ENCODE measurements around the gene CLMN. TPM values are rescaled to one million over a fixed set of nuclear protein-coding genes. Genes with fewer than 3 reads are reported as not detected.

CLMN gene
- total and polyA plus RNA-seq, 2 of the 4 experiments (the other 2 are of a cell fraction): 0.10 to 0.18 TPM

- H2BK120ac ChIP-seq (ENCODE audit: low read depth, low read length): no peak overlapping the region
- no peak overlapping the region for H4K5ac ChIP-seq (ENCODE audit: low read depth, low read length)
- dilution Hi-C loops (cut with HindIII; ENCODE audit: low sequenced_read_pairs, unreplicated experiment) (no loop called here), intact Hi-C loops (cut with micrococcal nuclease) (no loop called here), in situ Hi-C loops (cut with MboI; ENCODE audit: low sequenced_read_pairs) (no loop called here)
- no peak overlapping the region for H3K9ac ChIP-seq (ENCODE audit: low read depth, low read length)
- no peak overlapping the region for H2AFZ ChIP-seq (replicated peaks; ENCODE audit: low read length, poor library complexity)
- H2BK20ac ChIP-seq (ENCODE audit: low read depth, low read length): no peak overlapping the region
- H3K27ac ChIP-seq (ENCODE audit: insufficient read depth, low read length): no peak overlapping the region
- peaks cover 2% of the 10 kb centered on the region; the same call in 1 of the 2 replicates for H3K4me1 ChIP-seq (ENCODE audit: control insufficient read depth, insufficient read depth, low read length)
- ATAC-seq (ENCODE audit: low read depth): no peak
- H2AK5ac ChIP-seq (ENCODE audit: low read depth, low read length): no peak overlapping the region
- no peak overlapping the region for H4K8ac ChIP-seq (ENCODE audit: low read depth in 2 of 2, low read length in 2 of 2)
- no peaks in the 10 kb centered on the region for H4K20me1 ChIP-seq (ENCODE audit: insufficient read depth, low read length)
- no peak overlapping the region for H2BK15ac ChIP-seq (ENCODE audit: low read depth, low read length)
- no peak for DNase-seq
- no TSS peak for BruUV-seq (replicated peaks)
- H2BK5ac ChIP-seq (ENCODE audit: low read depth, low read length, poor library complexity, severe bottlenecking): no peak overlapping the region
- TF ChIP-seq USF2 (IDR thresholded peaks at IDR 0.05; ENCODE audit: low read depth, low read length) (no peak), CTCF (conservative IDR thresholded peaks at IDR 0.05; ENCODE audit: low read depth, low read length) (no peak), ELK1 (IDR thresholded peaks at IDR 0.05; ENCODE audit: borderline replicate concordance, low read depth, low read length) (no peak), SMC3 (IDR thresholded peaks at IDR 0.05; ENCODE audit: low read depth, low read length) (no peak), CEBPB (IDR thresholded peaks at IDR 0.05; ENCODE audit: low read depth, low read length) (no peak), RAD21 (IDR thresholded peaks at IDR 0.05; ENCODE audit: low read length) (no peak), BHLHE40 (IDR thresholded peaks at IDR 0.05; ENCODE audit: low read depth, low read length) (no peak), RFX5 (IDR thresholded peaks at IDR 0.05; ENCODE audit: low read depth, low read length) (no peak), CHD1 (IDR thresholded peaks at IDR 0.05; ENCODE audit: low read depth, low read length) (no peak)
- ChIA-PET POLR2A (ENCODE audit: unreplicated experiment) (no interaction called here), CTCF (no interaction called here)
- H4K91ac ChIP-seq (ENCODE audit: insufficient read depth, low read depth, low read length): no peak overlapping the region
- H3K27me3 ChIP-seq (ENCODE audit: control insufficient read depth, insufficient read depth, low read length): peaks cover 9% of the 10 kb centered on the region; the same call in 1 of the 2 replicates
- H3K56ac ChIP-seq (ENCODE audit: extremely low read depth, insufficient read depth, low read length): no peak overlapping the region
- no peak overlapping the region for H3K4me2 ChIP-seq (ENCODE audit: low read depth, low read length)
- no peaks in the 10 kb centered on the region for H3K36me3 ChIP-seq (ENCODE audit: control insufficient read depth, insufficient read depth, low read length)
- no peak overlapping the region for H3K23ac ChIP-seq (ENCODE audit: low read depth, low read length)
- no peak overlapping the region for H2AK9ac ChIP-seq (replicated peaks; ENCODE audit: low read depth, low read length, poor library complexity)
- H3K14ac ChIP-seq (replicated peaks; ENCODE audit: low read depth, low read length): no peak overlapping the region
- WGBS, 2 experiments (ENCODE audit: extremely low coverage in 2 of 2, insufficient read length in 1 of 2): no CpG with 5 or more reads among the region's 4 CpGs
- H3K18ac ChIP-seq (ENCODE audit: low read depth, low read length): no peak overlapping the region
- H3K4me3 ChIP-seq (ENCODE audit: insufficient read depth, low read depth, low read length): no peak overlapping the region
- H3K4ac ChIP-seq (ENCODE audit: low read depth, low read length): no peak overlapping the region
- H3K9me3 ChIP-seq (ENCODE audit: control insufficient read depth, insufficient read depth, low read length): no peaks in the 10 kb centered on the region; the same call in 1 of the 2 replicates
- H3K79me1 ChIP-seq (ENCODE audit: low read depth in 1 of 2, low read length in 2 of 2): no peaks in the 10 kb centered on the region
- H3K9me1 ChIP-seq (ENCODE audit: insufficient read depth, low read length): no peaks in the 10 kb centered on the region
Measured at GRCh38 chr14:95303552-95303951, 16.2 kb downstream of the CLMN start.

All from IMR-90 (cell line).